GM10266 (cell line): ENCODE data around the gene URB1.

Experiments used
- DNase-seq: peaks from one replicate; pipeline ENCODE4 v3.0.0; 2012; ENCODE audit errors: extremely low spot score
- CTCF ChIP-seq: IDR thresholded peaks from 2 replicates; pipeline ENCODE4 v1.5.1; 2012; ENCODE audit warnings: mild to moderate bottlenecking, low read depth; ENCODE audit not compliant: control insufficient read depth, insufficient read depth; ENCODE audit errors: missing control alignments

URB1 gene

GRCh38 chr21:32349333-32349944, 43.4 kb downstream of the URB1 start:
- no peak for TF ChIP-seq CTCF
- DNase-seq, result no peak

GRCh38 chr21:32348604-32349332, 44.0 kb downstream of the URB1 start:
- DNase-seq, result no peak
- TF ChIP-seq CTCF, result no peak

GRCh38 chr21:32347977-32348376, 44.8 kb downstream of the URB1 start:
- TF ChIP-seq CTCF, result no peak
- no peak for DNase-seq

- no peak for DNase-seq
- TF ChIP-seq CTCF, result no peak
These were observed 45.5 kb downstream of the URB1 start for GRCh38 chr21:32347351-32347750.

GRCh38 chr21:32346951-32347350, 45.9 kb downstream of the URB1 start:
- DNase-seq, result no peak
- no peak for TF ChIP-seq CTCF

GRCh38 chr21:32340863-32341848, 51.7 kb downstream of the URB1 start:
- TF ChIP-seq CTCF, result no peak
- DNase-seq, result no peak
